ENCODE results near the gene ABLIM2. TPM values are rescaled to one million over a fixed set of nuclear protein-coding genes. Genes with fewer than 3 reads are reported as not detected.
A peak's percentile ranks its signal among the peaks of the same experiment; 100 is the strongest.

The ABLIM2 gene
- total and polyA plus RNA-seq, 2 of the 13 experiments (the other 11 are each of a cell fraction or from before 2014, with no cell fraction given), result 0.20 to 0.37 TPM

DNA sequence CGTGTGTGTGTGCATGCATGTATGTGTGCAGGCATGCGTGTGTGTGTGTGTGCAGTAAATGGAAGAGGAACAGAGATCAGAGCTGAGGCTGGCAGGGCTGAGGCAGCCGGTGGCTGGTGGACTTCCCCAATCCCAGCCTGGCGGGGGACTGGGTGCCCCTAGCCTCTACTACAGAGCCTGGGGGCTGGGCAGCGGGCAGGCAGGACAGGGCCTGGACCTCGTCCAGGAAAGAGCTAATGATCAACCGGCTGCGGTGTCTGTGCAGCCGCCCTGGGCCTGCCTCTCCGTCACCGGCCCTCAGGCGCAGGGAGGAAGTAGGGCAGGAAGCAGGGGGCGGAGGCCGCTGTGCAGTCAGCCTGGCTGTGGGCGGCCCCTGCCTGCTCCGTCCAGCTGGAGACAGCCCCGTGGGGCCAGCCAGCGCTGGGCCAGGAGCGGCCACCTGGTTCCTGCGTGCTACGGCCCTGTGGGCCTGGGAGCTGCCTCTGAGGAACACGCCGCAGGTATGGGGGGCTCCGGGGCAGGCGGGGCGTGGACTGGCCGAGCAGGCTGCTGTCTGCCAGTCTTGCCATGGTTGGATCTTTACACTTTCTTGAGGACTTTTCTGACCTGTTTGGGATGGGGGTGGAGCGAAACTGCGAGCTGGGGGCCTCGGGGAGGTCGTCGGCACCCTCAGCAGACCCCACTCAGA is 40.4 kb upstream of the ABLIM2 start, which contains the start of gene SH3TC1 (continued):
- TF ChIP-seq HMG20B (CRISPR knock-in tag; conservative IDR thresholded peaks at IDR 0.05) (no peak), ZNF317 (CRISPR knock-in tag; IDR thresholded peaks at IDR 0.05) (no peak; the same call in 1 of the 2 replicates), RFX3 (CRISPR knock-in tag; IDR thresholded peaks at IDR 0.05) (0 out of 2 replicates have a peak, but pooled peaks have one; percentile 16), DR1 (CRISPR knock-in tag; IDR thresholded peaks at IDR 0.05) (no peak), ATM (IDR thresholded peaks at IDR 0.05; ENCODE audit: borderline replicate concordance) (no peak), RORA (CRISPR knock-in tag; IDR thresholded peaks at IDR 0.05) (no peak), ZNF558 (CRISPR knock-in tag; IDR thresholded peaks at IDR 0.05; ENCODE audit: borderline replicate concordance) (no peak), CHD2 (IDR thresholded peaks at IDR 0.05; ENCODE audit: low read depth, low read length) (no peak), ZNF230 (CRISPR knock-in tag; IDR thresholded peaks at IDR 0.05) (no peak), ZKSCAN5 (CRISPR knock-in tag; IDR thresholded peaks at IDR 0.05) (no peak), JDP2 (CRISPR knock-in tag; IDR thresholded peaks at IDR 0.05; ENCODE audit: borderline replicate concordance) (no peak), TCF7L2 (IDR thresholded peaks at IDR 0.05; ENCODE audit: low read depth, low read length) (no peak), ZNF24 (IDR thresholded peaks at IDR 0.05) (no peak), ESRRA (CRISPR knock-in tag; IDR thresholded peaks at IDR 0.05; ENCODE audit: low read depth) (peak; percentile 32; the same call in 1 of the 2 replicates), ETV6 (CRISPR knock-in tag; conservative IDR thresholded peaks at IDR 0.05) (peak; percentile 94), ZNF879 (CRISPR knock-in tag; IDR thresholded peaks at IDR 0.05) (no peak), ZNF292 (CRISPR knock-in tag; IDR thresholded peaks at IDR 0.05; ENCODE audit: borderline replicate concordance, low read depth) (peak; percentile 92), MAFG (CRISPR knock-in tag; IDR thresholded peaks at IDR 0.05) (no peak), ZMAT3 (CRISPR knock-in tag; conservative IDR thresholded peaks at IDR 0.05) (peak; percentile 96), ZNF335 (CRISPR knock-in tag; IDR thresholded peaks at IDR 0.05) (peak; percentile 80; the same call in 1 of the 2 replicates), ZNF224 (CRISPR knock-in tag; IDR thresholded peaks at IDR 0.05) (no peak), PHF5A (CRISPR knock-in tag; IDR thresholded peaks at IDR 0.05; ENCODE audit: low read depth, unreplicated experiment) (peak; percentile 26)
- TF ChIP-seq, protein P1, sequence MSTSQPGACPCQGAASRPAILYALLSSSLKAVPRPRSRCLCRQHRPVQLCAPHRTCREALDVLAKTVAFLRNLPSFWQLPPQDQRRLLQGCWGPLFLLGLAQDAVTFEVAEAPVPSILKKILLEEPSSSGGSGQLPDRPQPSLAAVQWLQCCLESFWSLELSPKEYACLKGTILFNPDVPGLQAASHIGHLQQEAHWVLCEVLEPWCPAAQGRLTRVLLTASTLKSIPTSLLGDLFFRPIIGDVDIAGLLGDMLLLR (CRISPR knock-in tag; IDR thresholded peaks at IDR 0.05), result peak; percentile 30; the same call in 1 of the 2 replicates
- TF ChIP-seq, protein P2, sequence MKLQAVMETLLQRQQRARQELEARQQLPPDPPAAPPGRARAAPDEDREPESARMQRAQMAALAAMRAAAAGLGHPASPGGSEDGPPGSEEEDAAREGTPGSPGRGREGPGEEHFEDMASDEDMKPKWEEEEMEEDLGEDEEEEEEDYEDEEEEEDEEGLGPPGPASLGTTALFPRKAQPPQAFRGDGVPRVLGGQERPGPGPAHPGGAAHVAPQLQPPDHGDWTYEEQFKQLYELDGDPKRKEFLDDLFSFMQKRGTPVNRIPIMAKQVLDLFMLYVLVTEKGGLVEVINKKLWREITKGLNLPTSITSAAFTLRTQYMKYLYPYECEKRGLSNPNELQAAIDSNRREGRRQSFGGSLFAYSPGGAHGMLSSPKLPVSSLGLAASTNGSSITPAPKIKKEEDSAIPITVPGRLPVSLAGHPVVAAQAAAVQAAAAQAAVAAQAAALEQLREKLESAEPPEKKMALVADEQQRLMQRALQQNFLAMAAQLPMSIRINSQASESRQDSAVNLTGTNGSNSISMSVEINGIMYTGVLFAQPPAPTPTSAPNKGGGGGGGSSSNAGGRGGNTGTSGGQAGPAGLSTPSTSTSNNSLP (IDR thresholded peaks at IDR 0.05; ENCODE audit: low read depth, low read length), result no peak
- TF ChIP-seq, protein P3, sequence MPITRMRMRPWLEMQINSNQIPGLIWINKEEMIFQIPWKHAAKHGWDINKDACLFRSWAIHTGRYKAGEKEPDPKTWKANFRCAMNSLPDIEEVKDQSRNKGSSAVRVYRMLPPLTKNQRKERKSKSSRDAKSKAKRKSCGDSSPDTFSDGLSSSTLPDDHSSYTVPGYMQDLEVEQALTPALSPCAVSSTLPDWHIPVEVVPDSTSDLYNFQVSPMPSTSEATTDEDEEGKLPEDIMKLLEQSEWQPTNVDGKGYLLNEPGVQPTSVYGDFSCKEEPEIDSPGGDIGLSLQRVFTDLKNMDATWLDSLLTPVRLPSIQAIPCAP (CRISPR knock-in tag; IDR thresholded peaks at IDR 0.05; ENCODE audit: low read depth), result peak; percentile 49; the same call in 1 of the 2 replicates
- TF ChIP-seq, protein P4, sequence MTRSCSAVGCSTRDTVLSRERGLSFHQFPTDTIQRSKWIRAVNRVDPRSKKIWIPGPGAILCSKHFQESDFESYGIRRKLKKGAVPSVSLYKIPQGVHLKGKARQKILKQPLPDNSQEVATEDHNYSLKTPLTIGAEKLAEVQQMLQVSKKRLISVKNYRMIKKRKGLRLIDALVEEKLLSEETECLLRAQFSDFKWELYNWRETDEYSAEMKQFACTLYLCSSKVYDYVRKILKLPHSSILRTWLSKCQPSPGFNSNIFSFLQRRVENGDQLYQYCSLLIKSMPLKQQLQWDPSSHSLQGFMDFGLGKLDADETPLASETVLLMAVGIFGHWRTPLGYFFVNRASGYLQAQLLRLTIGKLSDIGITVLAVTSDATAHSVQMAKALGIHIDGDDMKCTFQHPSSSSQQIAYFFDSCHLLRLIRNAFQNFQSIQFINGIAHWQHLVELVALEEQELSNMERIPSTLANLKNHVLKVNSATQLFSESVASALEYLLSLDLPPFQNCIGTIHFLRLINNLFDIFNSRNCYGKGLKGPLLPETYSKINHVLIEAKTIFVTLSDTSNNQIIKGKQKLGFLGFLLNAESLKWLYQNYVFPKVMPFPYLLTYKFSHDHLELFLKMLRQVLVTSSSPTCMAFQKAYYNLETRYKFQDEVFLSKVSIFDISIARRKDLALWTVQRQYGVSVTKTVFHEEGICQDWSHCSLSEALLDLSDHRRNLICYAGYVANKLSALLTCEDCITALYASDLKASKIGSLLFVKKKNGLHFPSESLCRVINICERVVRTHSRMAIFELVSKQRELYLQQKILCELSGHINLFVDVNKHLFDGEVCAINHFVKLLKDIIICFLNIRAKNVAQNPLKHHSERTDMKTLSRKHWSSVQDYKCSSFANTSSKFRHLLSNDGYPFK (CRISPR knock-in tag; IDR thresholded peaks at IDR 0.05; ENCODE audit: borderline replicate concordance), result peak; percentile 34; the same call in 1 of the 2 replicates

Data from HepG2 (cell line).